ENCODE data around the gene SLCO3A1. TPM values are rescaled to one million over a fixed set of nuclear protein-coding genes. Genes with fewer than 3 reads are reported as not detected.

The SLCO3A1 gene
- 8.8 TPM for total RNA-seq

GRCh38 chr15:91853511-91853947 is at the start of gene SLCO3A1:
Gene SLCO3A1 (plus strand): TSS chr15:91853708.

Data from diencephalon (tissue), 1 donor.